ENCODE results near the gene SSBP4.

GRCh38 chr19:18423258-18424020 is 4.2 kb downstream of the SSBP4 start:
- TF ChIP-seq CTCF (IDR thresholded peaks at IDR 0.05) (no peak), POLR2A (IDR thresholded peaks at IDR 0.05) (no peak), POLR2AphosphoS5 (IDR thresholded peaks at IDR 0.05) (no peak)
